Peyer's patch (tissue), 4 donors: ENCODE measurements around the gene ZSCAN12. TPM values are rescaled to one million over a fixed set of nuclear protein-coding genes. Genes with fewer than 3 reads are reported as not detected.

ENCODE experiments used
- DNase-seq, 3 donors: peaks; one replicate each; pipeline ENCODE4 v3.0.0-alpha.2; 2017 to 2019
- H3K27ac ChIP-seq, 4 donors: fragments of 200-600 bp; sonication (generic); one replicate each; pipeline ENCODE4 v1.5.1; 2016 to 2019
- H3K27me3 ChIP-seq, 2 donors: fragments of 200-600 bp; sonication (generic); one replicate each; pipeline ENCODE4 v1.5.1; 2019
- H3K36me3 ChIP-seq, 3 donors: fragments of 200-600 bp; sonication (generic); one replicate each; pipeline ENCODE4 v1.5.1; 2016 to 2019
- H3K4me1 ChIP-seq, 4 donors: fragments of 200-600 bp; sonication (generic); one replicate each; pipeline ENCODE4 v1.5.1; 2016 to 2019
- H3K4me3 ChIP-seq, 4 donors: fragments of 200-600 bp; sonication (generic); 1 replicate in 3 of 4; 2 replicates in 1 of 4; pipeline ENCODE4 v1.5.1; 2016 to 2019; ENCODE audit warnings: mild to moderate bottlenecking in 1 of 4
- H3K9me3 ChIP-seq, 4 donors: fragments of 200-600 bp; sonication (generic); one replicate each; pipeline ENCODE4 v1.5.1; 2016 to 2019; ENCODE audit warnings: mild to moderate bottlenecking in 1 of 4
- POLR2A ChIP-seq, 2 donors: fragments of 450-650 bp; IDR thresholded peaks; one replicate each; pipeline ENCODE4 v1.5.1; 2017; ENCODE audit warnings: antibody characterized with exemption in 2 of 2, mild to moderate bottlenecking in 2 of 2, moderate library complexity in 2 of 2
- total RNA-seq, 4 donors: library from RNA; depleted of rRNA; stranded (reverse); fragments of >200 nt; gene quantifications; one replicate each; pipeline ENCODE4 v1.1.0, GENCODE V29; 2016
- TF ChIP-seq, protein P1 (sequence below), 6 experiments: fragments of 450-650 bp in 4 of 6; fragments of 200-600 bp in 2 of 6; sonication (generic) in 1 of 6; IDR thresholded peaks; one replicate each; pipeline ENCODE4 v1.5.1; 2017 to 2019; ENCODE audit warnings: antibody characterized with exemption in 6 of 6, mild to moderate bottlenecking in 3 of 6, moderate library complexity in 1 of 6

The ZSCAN12 gene
- total RNA-seq, 4 donors from 2014 or later = 4.0 to 19.8 (median 7.5) TPM

DNA sequence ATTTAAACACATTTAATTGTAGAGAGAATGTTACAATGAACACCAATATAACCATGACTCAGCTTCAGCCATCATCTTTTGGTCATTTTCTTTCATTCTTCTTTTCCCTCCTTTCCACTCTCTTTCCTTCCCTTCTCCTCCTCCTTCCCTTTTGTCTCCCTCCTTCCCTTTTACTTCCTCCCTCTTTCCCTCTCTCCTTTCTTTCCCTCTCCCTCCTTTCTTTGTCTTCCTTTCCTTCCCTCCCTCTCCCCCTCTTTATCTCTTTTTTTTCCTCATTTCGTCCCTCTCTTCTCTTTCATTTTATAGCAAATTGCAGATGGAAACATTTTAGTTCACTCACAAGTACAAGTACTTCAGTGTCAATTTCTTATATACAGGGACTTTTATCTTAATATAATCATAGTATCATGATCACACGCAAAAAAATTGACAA, 48.0 kb downstream of the ZSCAN12 start:
- DNase-seq = no peak
- H3K9me3 ChIP-seq = no peaks in the 10 kb centered on the region
- no peaks in the 10 kb centered on the region for H3K36me3 ChIP-seq
- peaks cover 0 to 27% (median 0%) of the 10 kb centered on the region in 4 donors for H3K4me1 ChIP-seq
- no peak for TF ChIP-seq POLR2A (IDR thresholded peaks at IDR 0.05)
- TF ChIP-seq, protein P1, sequence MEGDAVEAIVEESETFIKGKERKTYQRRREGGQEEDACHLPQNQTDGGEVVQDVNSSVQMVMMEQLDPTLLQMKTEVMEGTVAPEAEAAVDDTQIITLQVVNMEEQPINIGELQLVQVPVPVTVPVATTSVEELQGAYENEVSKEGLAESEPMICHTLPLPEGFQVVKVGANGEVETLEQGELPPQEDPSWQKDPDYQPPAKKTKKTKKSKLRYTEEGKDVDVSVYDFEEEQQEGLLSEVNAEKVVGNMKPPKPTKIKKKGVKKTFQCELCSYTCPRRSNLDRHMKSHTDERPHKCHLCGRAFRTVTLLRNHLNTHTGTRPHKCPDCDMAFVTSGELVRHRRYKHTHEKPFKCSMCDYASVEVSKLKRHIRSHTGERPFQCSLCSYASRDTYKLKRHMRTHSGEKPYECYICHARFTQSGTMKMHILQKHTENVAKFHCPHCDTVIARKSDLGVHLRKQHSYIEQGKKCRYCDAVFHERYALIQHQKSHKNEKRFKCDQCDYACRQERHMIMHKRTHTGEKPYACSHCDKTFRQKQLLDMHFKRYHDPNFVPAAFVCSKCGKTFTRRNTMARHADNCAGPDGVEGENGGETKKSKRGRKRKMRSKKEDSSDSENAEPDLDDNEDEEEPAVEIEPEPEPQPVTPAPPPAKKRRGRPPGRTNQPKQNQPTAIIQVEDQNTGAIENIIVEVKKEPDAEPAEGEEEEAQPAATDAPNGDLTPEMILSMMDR (IDR thresholded peaks at IDR 0.05) = no peak
- H3K4me3 ChIP-seq = no peak overlapping the region
- no peak overlapping the region for H3K27ac ChIP-seq
- no peaks in the 10 kb centered on the region for H3K27me3 ChIP-seq

DNA sequence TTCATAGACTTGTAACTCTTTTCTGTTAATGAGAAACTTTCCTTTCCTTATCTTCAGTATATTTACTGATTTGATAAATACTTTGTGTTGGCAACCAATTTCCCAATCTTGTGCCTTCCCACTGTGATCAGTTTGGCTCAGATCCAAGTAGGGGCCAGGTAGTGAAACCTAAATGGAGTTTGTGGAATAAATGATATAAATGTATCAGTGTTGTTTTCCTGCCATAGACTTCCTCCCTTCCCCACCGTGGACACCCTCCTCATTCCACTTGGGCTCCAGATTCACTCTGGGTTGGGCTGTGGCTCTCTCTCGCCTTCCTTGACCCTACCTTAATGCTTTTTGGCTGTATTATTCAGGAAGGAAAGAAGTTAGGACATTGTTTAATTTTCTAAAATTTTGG, 48.5 kb downstream of the ZSCAN12 start:
- H3K36me3 ChIP-seq = no peaks in the 10 kb centered on the region
- no peak overlapping the region for H3K27ac ChIP-seq
- DNase-seq = no peak
- H3K27me3 ChIP-seq = no peaks in the 10 kb centered on the region
- H3K4me3 ChIP-seq = no peak overlapping the region
- H3K4me1 ChIP-seq = peaks cover 0 to 23% (median 0%) of the 10 kb centered on the region in 4 donors
- TF ChIP-seq, protein P1 (IDR thresholded peaks at IDR 0.05) = no peak
- TF ChIP-seq POLR2A (IDR thresholded peaks at IDR 0.05) = no peak
- no peaks in the 10 kb centered on the region for H3K9me3 ChIP-seq

DNA sequence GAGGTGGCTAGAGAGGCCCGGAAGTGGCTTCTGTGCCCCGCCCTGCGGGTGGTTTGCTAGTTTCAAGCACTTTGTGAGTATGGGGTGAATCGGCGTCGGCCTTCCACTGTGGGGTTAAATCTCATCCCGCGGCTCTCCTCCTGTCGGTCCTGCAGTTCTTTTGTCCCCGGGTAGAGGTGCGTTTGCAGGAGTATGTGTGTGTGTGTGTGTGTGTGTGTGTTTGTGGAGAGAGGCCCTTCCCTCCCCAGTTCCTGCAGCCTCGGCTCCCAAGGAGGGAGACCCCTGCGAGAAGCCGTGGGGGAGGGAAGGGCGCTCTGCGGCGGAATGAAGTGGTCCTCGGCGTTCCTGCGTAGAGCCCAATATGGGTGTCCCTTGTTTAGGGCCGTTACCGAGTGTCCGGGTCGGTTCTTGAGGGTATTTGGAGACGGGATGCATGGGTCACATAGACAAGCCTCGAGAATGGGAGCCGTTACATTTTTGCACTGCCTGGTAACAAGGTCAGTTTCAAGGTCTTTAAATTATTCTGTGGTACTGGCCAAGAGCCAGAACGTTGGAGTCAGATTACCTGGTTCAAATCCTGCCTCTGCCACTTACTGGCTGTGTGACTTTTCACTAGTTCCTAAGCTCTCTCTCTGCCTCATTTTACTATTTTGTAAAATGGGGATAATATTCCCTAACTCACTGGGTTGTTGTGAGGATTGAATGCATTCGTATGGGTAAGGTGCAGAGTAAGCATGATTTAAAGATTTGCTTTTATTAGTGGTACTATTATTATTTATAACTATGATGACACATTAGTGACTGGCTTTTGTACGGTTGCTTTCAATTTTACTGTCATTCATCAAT, 49.4 kb downstream of the ZSCAN12 start, which contains the start of gene ZKSCAN3:
ZKSCAN3 (plus strand) TSS at position 56 of the 846 bp plus-strand sequence. CDS start 9,640 bp downstream, outside the sequence.
- Histone ChIP-seq H3K27ac (peak within 1 kb of the TSS; percentile 56 to 76 (median 68)), H3K4me1 (peaks cover 0 to 18% (median 0%) of the 10 kb centered on the region in 4 donors), H3K4me3 (peak within 1 kb of the TSS; percentile 56 to 79 (median 65)), H3K27me3 (no peaks in the 10 kb centered on the region), H3K9me3 (no peaks in the 10 kb centered on the region), H3K36me3 (no peaks in the 10 kb centered on the region)
- TF ChIP-seq, protein P1 (IDR thresholded peaks at IDR 0.05) = no peak
- peak; percentile 18 to 22 for TF ChIP-seq POLR2A (IDR thresholded peaks at IDR 0.05)
- DNase-seq = peak; percentile 83 to 95 (median 85)

DNA sequence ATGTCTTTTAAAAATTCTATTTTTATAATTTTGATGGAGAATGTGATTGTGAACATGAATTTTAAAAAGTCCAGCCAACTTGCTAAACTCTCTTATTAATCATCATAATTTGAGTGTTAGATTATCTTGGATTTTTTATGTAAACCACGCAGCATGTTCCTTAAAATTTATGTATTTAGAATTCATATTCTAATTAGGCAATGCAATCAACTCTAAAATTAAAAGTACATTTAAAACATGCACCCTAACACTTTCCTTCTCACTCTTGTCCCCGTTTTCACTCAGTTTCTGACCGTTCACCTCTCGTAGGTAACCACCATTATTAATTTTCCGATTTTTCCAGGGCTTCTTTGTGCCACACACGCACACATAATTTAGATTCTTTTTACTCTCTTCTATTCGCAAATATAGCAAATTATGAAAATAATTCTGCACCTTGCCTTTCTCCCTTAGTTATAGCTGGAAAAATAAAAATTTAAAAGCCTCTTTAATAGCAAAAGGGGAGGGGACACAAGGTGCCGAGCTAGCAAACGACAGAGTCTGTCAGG, 50.1 kb downstream of the ZSCAN12 start:
- DNase-seq = no peak
- Histone ChIP-seq H3K4me3 (peak overlapping the region; percentile 56 to 79 (median 65)), H3K27ac (peak overlapping the region; percentile 56 to 76 (median 68)), H3K36me3 (no peaks in the 10 kb centered on the region), H3K4me1 (peaks cover 0 to 12% (median 0%) of the 10 kb centered on the region in 4 donors), H3K9me3 (no peaks in the 10 kb centered on the region), H3K27me3 (no peaks in the 10 kb centered on the region)
- TF ChIP-seq, protein P1 (IDR thresholded peaks at IDR 0.05) = no peak
- TF ChIP-seq POLR2A (IDR thresholded peaks at IDR 0.05) = no peak

DNA sequence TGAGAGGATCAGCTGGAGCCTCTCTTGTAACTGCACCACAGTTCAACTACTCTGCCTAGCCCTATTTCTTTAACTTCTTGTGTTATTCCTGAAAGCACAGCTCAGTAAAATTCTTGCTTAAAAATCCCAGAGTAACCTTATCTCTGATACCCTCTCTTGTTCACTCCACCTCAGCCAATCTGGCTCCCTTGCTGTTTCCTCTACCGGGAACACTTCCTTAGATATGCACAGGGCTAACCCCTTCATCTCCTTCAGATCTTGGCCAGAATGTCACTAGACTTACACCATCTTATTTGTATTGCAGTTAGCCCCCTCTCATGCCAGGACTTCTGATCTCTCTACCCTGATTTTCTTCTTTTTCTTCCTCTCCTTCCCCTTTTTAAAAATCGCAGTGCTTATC, 52.4 kb downstream of the ZSCAN12 start:
- no peak for DNase-seq
- Histone ChIP-seq H3K36me3 (no peaks in the 10 kb centered on the region), H3K9me3 (no peaks in the 10 kb centered on the region), H3K4me1 (peaks cover 0 to 12% (median 0%) of the 10 kb centered on the region in 4 donors), H3K27ac (no peak overlapping the region), H3K4me3 (no peak overlapping the region), H3K27me3 (no peaks in the 10 kb centered on the region)
- TF ChIP-seq, protein P1 (IDR thresholded peaks at IDR 0.05) = no peak
- no peak for TF ChIP-seq POLR2A (IDR thresholded peaks at IDR 0.05)
